ENCODE results near the gene ENAM. TPM values are rescaled to one million over a fixed set of nuclear protein-coding genes. Genes with fewer than 3 reads are reported as not detected.
A peak's percentile ranks its signal among the peaks of the same experiment; 100 is the strongest.

Gene ENAM
- total and polyA plus RNA-seq, 2 of the 13 experiments (the other 11 are each of a cell fraction or from before 2014, with no cell fraction given): not detected

GRCh38 chr4:70623323-70623722, 5.2 kb upstream of the ENAM start:
- H4K20me1 ChIP-seq (ENCODE audit: insufficient read depth, low read length): no peaks in the 10 kb centered on the region
- no peaks in the 10 kb centered on the region for H3K79me2 ChIP-seq (ENCODE audit: insufficient read depth, low read length)
- ChIA-PET POLR2A (no interaction called here), CTCF (ENCODE audit: low intra/inter-chr PET ratio, low total read pairs) (no interaction called here)
- in situ Hi-C loops (cut with HindIII; ENCODE audit: extremely low pct_ligation_motif_present, low pct_unique_long_range_greater_than_20kb): no loop called here
- no peaks in the 10 kb centered on the region for H3K36me3 ChIP-seq (replicated peaks in 1 of 2; ENCODE audit: control insufficient read depth in 1 of 2, insufficient read depth in 2 of 2, low read length in 2 of 2)
- intact Hi-C loops (cut with micrococcal nuclease; ENCODE audit: unreplicated experiment): no loop called here
- H3K9ac ChIP-seq (ENCODE audit: insufficient read depth, low read depth, low read length): no peak overlapping the region
- TF ChIP-seq ZNF235 (CRISPR knock-in tag; IDR thresholded peaks at IDR 0.05; ENCODE audit: borderline replicate concordance) (no peak), ZNF318 (CRISPR knock-in tag; IDR thresholded peaks at IDR 0.05) (no peak)
- no peak overlapping the region for H2AFZ ChIP-seq (ENCODE audit: low read length)
- H3K4me2 ChIP-seq (ENCODE audit: low read depth, low read length): no peak overlapping the region
- H3K4me3 ChIP-seq (replicated peaks in 1 of 3; ENCODE audit: insufficient read depth in 1 of 3, low read depth in 2 of 3, low read length in 3 of 3): no peak overlapping the region
- no TSS peak for BruUV-seq (replicated peaks)
- no peaks in the 10 kb centered on the region for H3K9me3 ChIP-seq (ENCODE audit: low read length)
- no peaks in the 10 kb centered on the region for H3K27me3 ChIP-seq (ENCODE audit: control insufficient read depth in 1 of 2, insufficient read depth in 2 of 2, low read length in 2 of 2)
- FAIRE-seq (no peak), ATAC-seq (peak; percentile 31; the same call in 1 of the 3 replicates), DNase-seq (ENCODE audit: low spot score) (no peak)
- WGBS (ENCODE audit: low lambda C conversion rate): 62% methylated on average over 3 of the region's 3 CpGs
- no peak overlapping the region for H3K27ac ChIP-seq (ENCODE audit: extremely low read length, insufficient read depth, low read length)
- H3K4me1 ChIP-seq (ENCODE audit: insufficient read depth, low read length): no peaks in the 10 kb centered on the region
